Measurements from ENCODE around the gene FYB1.

Gene FYB1

GRCh38 chr5:39201781-39202596 is 17.4 kb downstream of the FYB1 start:
- no peak overlapping the region for H3K27ac ChIP-seq
- TF ChIP-seq CTCF (conservative IDR thresholded peaks at IDR 0.05): no peak

- no peak overlapping the region for H3K27ac ChIP-seq
- TF ChIP-seq CTCF (conservative IDR thresholded peaks at IDR 0.05): no peak
These were observed 18.1 kb downstream of the FYB1 start for GRCh38 chr5:39201160-39201780.

- no peak overlapping the region for H3K27ac ChIP-seq
- no peak for TF ChIP-seq CTCF (conservative IDR thresholded peaks at IDR 0.05)
These were observed 19.3 kb downstream of the FYB1 start for GRCh38 chr5:39200081-39200480.

GRCh38 chr5:39199335-39199734 is 20.0 kb downstream of the FYB1 start:
- no peak overlapping the region for H3K27ac ChIP-seq
- no peak for TF ChIP-seq CTCF (conservative IDR thresholded peaks at IDR 0.05)

GRCh38 chr5:39198127-39198526 is 21.2 kb downstream of the FYB1 start:
- H3K27ac ChIP-seq: no peak overlapping the region
- no peak for TF ChIP-seq CTCF (conservative IDR thresholded peaks at IDR 0.05)

GRCh38 chr5:39197556-39197955 is 21.8 kb downstream of the FYB1 start:
- H3K27ac ChIP-seq: no peak overlapping the region
- TF ChIP-seq CTCF (conservative IDR thresholded peaks at IDR 0.05): no peak

- no peak overlapping the region for H3K27ac ChIP-seq
- TF ChIP-seq CTCF (conservative IDR thresholded peaks at IDR 0.05): no peak
These were observed 24.1 kb downstream of the FYB1 start for GRCh38 chr5:39195198-39195826.
